HFFc6 (cell line): Measurements from ENCODE around the gene HLF. TPM values are rescaled to one million over a fixed set of nuclear protein-coding genes. Genes with fewer than 3 reads are reported as not detected.

Experiments
- DNase-seq: peaks from one replicate; pipeline ENCODE4 v3.0.0-alpha.2; 2018
- H3K27ac Mint-ChIP-seq: 2 replicates; pipeline ENCODE4 v1.8.0; 2020; ENCODE audit warnings: mild to moderate bottlenecking, mixed read lengths
- H3K27me3 Mint-ChIP-seq: 2 replicates; pipeline ENCODE4 v1.8.0; 2021; ENCODE audit warnings: mild to moderate bottlenecking, moderate library complexity, mixed read lengths; ENCODE audit not compliant: insufficient read depth
- H3K36me3 Mint-ChIP-seq: 2 replicates; pipeline ENCODE4 v1.8.0; 2021; ENCODE audit warnings: low read depth, mixed read lengths
- H3K4me1 Mint-ChIP-seq: 2 replicates; pipeline ENCODE4 v1.8.0; 2020; ENCODE audit warnings: low read depth, mixed read lengths
- H3K4me3 Mint-ChIP-seq: 2 replicates; pipeline ENCODE4 v1.8.0; 2020; ENCODE audit warnings: mild to moderate bottlenecking, moderate library complexity, mixed read lengths
- H3K9me3 Mint-ChIP-seq: 2 replicates; pipeline ENCODE4 v1.8.0; 2020; ENCODE audit warnings: mild to moderate bottlenecking, mixed read lengths
- CTCF ChIP-seq: fragments of 200-600 bp; sonication (generic); IDR thresholded peaks from 2 replicates; pipeline ENCODE4 v1.5.0; 2021; ENCODE audit warnings: antibody characterized with exemption, mild to moderate bottlenecking
- total RNA-seq, 6 experiments: library from RNA; stranded (reverse); fragmentation: NEBNext Ultra II Directional; extraction: Animal tissue kit (Norgen Biotek cat#: 25700); gene quantifications; 2 replicates in 1 of 6; 3 replicates in 5 of 6; pipeline ENCODE4 v1.2.3, GENCODE V29; 2021

Gene HLF
- total RNA-seq, 6 experiments from 2014 or later, result not detected

GRCh38 chr17:55332296-55333041 lies 67.7 kb downstream of the HLF start:
- no peak for TF ChIP-seq CTCF
- no peak overlapping the region for H3K4me3 Mint-ChIP-seq
- H3K4me1 Mint-ChIP-seq, result peaks cover 22% of the 10 kb centered on the region
- H3K27me3 Mint-ChIP-seq, result peaks cover 6% of the 10 kb centered on the region
- no peak for DNase-seq
- no peaks in the 10 kb centered on the region; the same call in 1 of the 2 replicates for H3K9me3 Mint-ChIP-seq
- H3K36me3 Mint-ChIP-seq, result no peaks in the 10 kb centered on the region
- H3K27ac Mint-ChIP-seq, result no peak overlapping the region

- H3K27ac Mint-ChIP-seq, result no peak overlapping the region; the same call in 1 of the 2 replicates
- no peak for TF ChIP-seq CTCF
- H3K27me3 Mint-ChIP-seq, result peaks cover 12% of the 10 kb centered on the region
- no peaks in the 10 kb centered on the region for H3K36me3 Mint-ChIP-seq
- DNase-seq, result peak; percentile 2
- H3K9me3 Mint-ChIP-seq, result no peaks in the 10 kb centered on the region; the same call in 1 of the 2 replicates
- peaks cover 16% of the 10 kb centered on the region; the same call in 1 of the 2 replicates for H3K4me1 Mint-ChIP-seq
- H3K4me3 Mint-ChIP-seq, result no peak overlapping the region
These were observed 69.5 kb downstream of the HLF start for GRCh38 chr17:55334285-55334684.

- no peaks in the 10 kb centered on the region; the same call in 1 of the 2 replicates for H3K9me3 Mint-ChIP-seq
- no peak for DNase-seq
- H3K4me1 Mint-ChIP-seq, result peaks cover 16% of the 10 kb centered on the region; the same call in 1 of the 2 replicates
- TF ChIP-seq CTCF, result no peak
- H3K27ac Mint-ChIP-seq, result no peak overlapping the region
- H3K27me3 Mint-ChIP-seq, result peaks cover 14% of the 10 kb centered on the region
- no peaks in the 10 kb centered on the region for H3K36me3 Mint-ChIP-seq
- H3K4me3 Mint-ChIP-seq, result no peak overlapping the region
These were observed 70.3 kb downstream of the HLF start for GRCh38 chr17:55334881-55335540.

- H3K27ac Mint-ChIP-seq, result no peak overlapping the region
- peaks cover 15% of the 10 kb centered on the region for H3K27me3 Mint-ChIP-seq
These were observed 70.9 kb downstream of the HLF start for GRCh38 chr17:55335625-55336024.

GRCh38 chr17:55336426-55336825 lies 71.7 kb downstream of the HLF start:
- peaks cover 15% of the 10 kb centered on the region for H3K27me3 Mint-ChIP-seq
- H3K4me3 Mint-ChIP-seq, result no peak overlapping the region
- TF ChIP-seq CTCF, result no peak
- H3K27ac Mint-ChIP-seq, result no peak overlapping the region
- H3K4me1 Mint-ChIP-seq, result peaks cover 16% of the 10 kb centered on the region; the same call in 1 of the 2 replicates
- H3K36me3 Mint-ChIP-seq, result no peaks in the 10 kb centered on the region
- no peak for DNase-seq
- no peaks in the 10 kb centered on the region; the same call in 1 of the 2 replicates for H3K9me3 Mint-ChIP-seq

More at GRCh38 chr17:55335625-55336024, 70.9 kb downstream of the HLF start:
- no peak for TF ChIP-seq CTCF
- Mint-ChIP-seq H3K4me3 (no peak overlapping the region), H3K4me1 (peaks cover 16% of the 10 kb centered on the region; the same call in 1 of the 2 replicates), H3K36me3 (no peaks in the 10 kb centered on the region), H3K9me3 (no peaks in the 10 kb centered on the region; the same call in 1 of the 2 replicates)
- no peak for DNase-seq
